Calu3 (cell line): ENCODE results near the gene OR7G1. TPM values are rescaled to one million over a fixed set of nuclear protein-coding genes. Genes with fewer than 3 reads are reported as not detected.
A peak's percentile ranks its signal among the peaks of the same experiment; 100 is the strongest.
"Not testable (repeated sequence)": the region's sequence is repeated elsewhere in the genome, so short reads cannot be mapped to it uniquely, and the experiment has no call there.

Experiments used
- BruUV-seq: library from RNA; stranded (reverse); fragments of 400-500 nt; replicated peaks from 2 replicates; lab custom pipeline; 2021; lab: Mats Ljungman, UMichigan
- CTCF ChIA-PET: fragments of 300-600 bp; sonication (Branson Sonifier 250); formaldehyde crosslinking; loops from one replicate; lab custom pipeline; 2022; ENCODE audit warnings: antibody characterized with exemption; lab: Charles Lee
- DNase-seq: peaks from one replicate; pipeline ENCODE4 v3.0.0; 2022
- H3K27ac Mint-ChIP-seq: one replicate; pipeline ENCODE4 v1.8.0; 2022; ENCODE audit warnings: mixed read lengths; ENCODE audit not compliant: unreplicated experiment
- H3K27me3 Mint-ChIP-seq: one replicate; pipeline ENCODE4 v1.8.0; 2022; ENCODE audit warnings: mixed read lengths; ENCODE audit not compliant: unreplicated experiment
- H3K36me3 Mint-ChIP-seq: one replicate; pipeline ENCODE4 v1.8.0; 2022; ENCODE audit warnings: mild to moderate bottlenecking, moderate library complexity, mixed read lengths; ENCODE audit not compliant: insufficient read depth, unreplicated experiment
- H3K4me1 Mint-ChIP-seq: one replicate; pipeline ENCODE4 v1.8.0; 2022; ENCODE audit warnings: mild to moderate bottlenecking, low read depth, mixed read lengths; ENCODE audit not compliant: unreplicated experiment
- H3K4me3 Mint-ChIP-seq: one replicate; pipeline ENCODE4 v1.8.0; 2022; ENCODE audit warnings: mild to moderate bottlenecking, low read depth, moderate library complexity, mixed read lengths; ENCODE audit not compliant: unreplicated experiment
- H3K9me3 Mint-ChIP-seq: one replicate; pipeline ENCODE4 v1.8.0; 2022; ENCODE audit warnings: low read depth, mixed read lengths; ENCODE audit not compliant: unreplicated experiment
- intact Hi-C: fragments of 100-400 bp; cut with micrococcal nuclease; formaldehyde crosslinking; loops from one replicate; pipeline ENCODE4 v1.10.0; 2022; ENCODE audit not compliant: unreplicated experiment
- total RNA-seq: library from RNA; stranded (reverse); gene quantifications from 2 replicates; pipeline ENCODE4 v1.2.3, GENCODE V29; 2022
- TF ChIP-seq, protein P1 (sequence below): fragments of 200-600 bp; IDR thresholded peaks from one replicate; pipeline ENCODE4 v1.8.0; 2022; ENCODE audit warnings: antibody characterized with exemption; ENCODE audit not compliant: unreplicated experiment

OR7G1 gene
- total RNA-seq, 1 experiment from 2014 or later, result not detected

DNA sequence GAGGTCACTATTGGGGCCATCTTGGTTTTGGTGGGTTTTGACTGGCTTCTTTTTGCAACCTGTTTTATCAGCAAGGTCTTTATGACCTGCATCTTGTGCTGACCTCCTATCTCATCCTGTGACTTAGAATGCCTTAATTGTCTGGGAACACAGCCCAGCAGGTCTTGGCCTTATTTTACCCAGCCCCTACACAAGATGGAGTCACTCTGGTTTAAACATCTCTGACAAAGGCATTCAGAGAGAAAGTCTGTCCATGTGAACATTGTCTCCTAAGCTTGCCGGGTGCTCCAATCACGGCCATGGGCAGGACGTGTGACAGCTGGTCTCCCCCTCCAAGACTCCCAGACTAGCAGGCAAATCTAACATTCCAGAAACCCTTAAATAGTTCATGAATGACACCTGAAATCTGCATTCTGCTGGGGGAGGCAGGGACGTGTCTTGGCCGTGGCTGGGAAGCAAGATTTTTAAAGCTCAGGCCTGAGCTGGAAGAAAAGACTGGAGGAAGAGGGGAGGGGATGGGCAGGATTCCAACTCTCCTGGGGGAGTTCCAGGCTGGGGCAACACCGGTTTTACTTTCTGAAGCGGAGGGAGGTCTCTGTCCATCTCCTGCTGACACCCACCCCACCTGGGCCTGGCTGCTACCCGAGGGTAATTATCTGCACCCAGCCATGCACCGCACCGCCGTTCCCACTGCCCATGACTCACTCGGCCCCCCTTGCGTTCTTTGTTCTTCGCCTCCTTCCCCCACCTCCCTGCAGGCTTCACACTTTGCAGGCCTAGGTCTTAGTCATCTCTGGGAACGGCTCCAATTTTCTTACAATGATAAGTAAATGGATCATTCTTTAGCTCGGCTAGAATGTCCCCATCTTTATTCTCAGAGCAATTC, 40.3 kb downstream of the OR7G1 start:
- intact Hi-C loops, result loop anchor here (2.0 to 10.0 kb wide), 2 partner anchors 25 to 61 kb away; partner anchors contain the start of gene MUC16
- H3K27me3 Mint-ChIP-seq, result no peaks in the 10 kb centered on the region

DNA sequence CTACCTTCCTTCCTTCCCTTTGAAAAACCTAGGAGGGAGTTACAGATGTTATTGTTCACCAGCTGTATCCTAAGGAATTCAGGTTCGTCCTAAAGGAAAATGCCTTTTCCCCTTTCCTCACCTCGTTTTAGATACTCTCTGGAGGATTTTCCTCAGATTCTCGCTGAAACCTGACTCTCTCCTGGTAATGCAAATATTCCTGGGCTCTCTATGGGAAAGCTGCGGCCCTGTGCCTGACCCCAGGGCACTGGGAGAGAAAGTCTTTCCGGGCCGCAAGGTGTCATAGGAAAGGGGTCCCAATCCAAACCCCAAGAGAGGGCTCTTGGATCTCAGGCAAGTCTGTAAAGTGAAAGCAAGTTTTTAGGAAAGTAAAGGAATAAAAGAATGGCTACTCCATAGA, 41.8 kb downstream of the OR7G1 start:
- no peak overlapping the region for H3K27ac Mint-ChIP-seq
- no peak overlapping the region for H3K4me3 Mint-ChIP-seq
- intact Hi-C loops, result loop anchor here (2.0 to 10.0 kb wide), 2 partner anchors 23 to 59 kb away; partner anchors contain the start of gene MUC16

More for the DNA sequence above, 40.3 kb downstream of the OR7G1 start:
- no peaks in the 10 kb centered on the region for H3K9me3 Mint-ChIP-seq
- no TSS peak for BruUV-seq
- CTCF ChIA-PET, result interaction anchor here (1.0 to 1.6 kb wide), 4 partner anchors 20 to 496 kb away, joined by 3 to 11 read pairs (median 4); no protein-coding TSS in a partner anchor
- DNase-seq, result peak; percentile 91
- H3K4me3 Mint-ChIP-seq, result no peak overlapping the region
- peaks cover 13% of the 10 kb centered on the region for H3K36me3 Mint-ChIP-seq
- TF ChIP-seq, protein P1, sequence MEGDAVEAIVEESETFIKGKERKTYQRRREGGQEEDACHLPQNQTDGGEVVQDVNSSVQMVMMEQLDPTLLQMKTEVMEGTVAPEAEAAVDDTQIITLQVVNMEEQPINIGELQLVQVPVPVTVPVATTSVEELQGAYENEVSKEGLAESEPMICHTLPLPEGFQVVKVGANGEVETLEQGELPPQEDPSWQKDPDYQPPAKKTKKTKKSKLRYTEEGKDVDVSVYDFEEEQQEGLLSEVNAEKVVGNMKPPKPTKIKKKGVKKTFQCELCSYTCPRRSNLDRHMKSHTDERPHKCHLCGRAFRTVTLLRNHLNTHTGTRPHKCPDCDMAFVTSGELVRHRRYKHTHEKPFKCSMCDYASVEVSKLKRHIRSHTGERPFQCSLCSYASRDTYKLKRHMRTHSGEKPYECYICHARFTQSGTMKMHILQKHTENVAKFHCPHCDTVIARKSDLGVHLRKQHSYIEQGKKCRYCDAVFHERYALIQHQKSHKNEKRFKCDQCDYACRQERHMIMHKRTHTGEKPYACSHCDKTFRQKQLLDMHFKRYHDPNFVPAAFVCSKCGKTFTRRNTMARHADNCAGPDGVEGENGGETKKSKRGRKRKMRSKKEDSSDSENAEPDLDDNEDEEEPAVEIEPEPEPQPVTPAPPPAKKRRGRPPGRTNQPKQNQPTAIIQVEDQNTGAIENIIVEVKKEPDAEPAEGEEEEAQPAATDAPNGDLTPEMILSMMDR, result no peak
- H3K27ac Mint-ChIP-seq, result peak overlapping the region; percentile 86
- H3K4me1 Mint-ChIP-seq, result peaks cover 12% of the 10 kb centered on the region

DNA sequence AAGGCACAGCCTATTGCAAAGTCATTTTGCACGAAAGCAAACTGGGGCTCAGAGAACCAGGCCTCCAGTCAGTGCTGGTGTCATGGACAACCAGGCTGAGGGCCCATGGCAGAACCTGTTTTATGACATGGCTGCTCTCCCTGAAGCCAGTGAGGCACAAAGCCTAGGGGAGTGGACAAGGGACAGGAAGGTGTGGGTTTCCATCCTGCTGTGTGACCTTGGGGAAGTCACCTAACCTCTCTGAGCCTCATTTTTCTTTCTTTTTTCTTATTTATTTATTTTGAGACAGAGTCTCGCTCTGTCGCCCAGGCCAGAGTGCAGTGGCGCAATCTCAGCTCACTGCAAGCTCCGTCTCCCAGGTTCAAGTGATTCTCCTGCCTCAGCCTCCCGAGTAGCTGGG, 43.8 kb downstream of the OR7G1 start:
- H3K27ac Mint-ChIP-seq, H3K9me3 Mint-ChIP-seq, BruUV-seq, H3K4me3 Mint-ChIP-seq, H3K27me3 Mint-ChIP-seq, CTCF ChIA-PET, DNase-seq: not testable (repeated sequence)
- intact Hi-C loops, result loop anchor here (10.0 kb wide), 1 partner anchor 57 kb away; the partner anchor contains the start of gene MUC16
- Mint-ChIP-seq H3K4me1 (peaks cover 12% of the 10 kb centered on the region), H3K36me3 (peaks cover 13% of the 10 kb centered on the region)

More for the DNA sequence above, 41.8 kb downstream of the OR7G1 start:
- BruUV-seq, result no TSS peak
- DNase-seq, result no peak
- TF ChIP-seq, protein P1, result no peak
- CTCF ChIA-PET, result interaction anchor here (0.6 kb wide), 1 partner anchor 81 kb away, joined by 3 read pairs; no protein-coding TSS in a partner anchor
- H3K9me3 Mint-ChIP-seq, result no peaks in the 10 kb centered on the region
- H3K4me1 Mint-ChIP-seq, result peaks cover 12% of the 10 kb centered on the region
- no peaks in the 10 kb centered on the region for H3K27me3 Mint-ChIP-seq
- H3K36me3 Mint-ChIP-seq, result peaks cover 13% of the 10 kb centered on the region

DNA sequence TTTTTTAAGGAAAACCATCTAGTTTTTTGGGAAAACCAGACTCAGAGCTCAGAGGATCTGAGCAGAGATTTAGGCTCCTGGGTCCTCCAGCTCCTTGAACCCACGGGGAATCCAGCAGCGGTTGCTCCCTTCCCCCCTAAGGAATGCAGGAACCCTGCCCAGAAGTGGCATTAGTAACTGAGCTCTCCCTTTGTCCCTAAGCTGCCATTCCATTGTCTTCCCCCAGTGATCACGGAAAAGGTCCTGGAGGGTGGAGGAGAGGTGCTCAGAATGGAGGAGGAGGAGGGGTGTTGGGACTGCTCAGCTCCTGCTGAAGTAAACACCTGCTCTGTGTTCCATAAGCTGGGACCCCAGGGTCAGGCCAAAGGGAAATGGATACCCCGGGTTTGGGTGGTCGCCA, 45.5 kb downstream of the OR7G1 start:
- H3K27me3 Mint-ChIP-seq, result no peaks in the 10 kb centered on the region
- CTCF ChIA-PET, result no interaction called here
- intact Hi-C loops, result loop anchor here (10.0 kb wide), 1 partner anchor 55 kb away; the partner anchor contains the start of gene MUC16
- no peak overlapping the region for H3K27ac Mint-ChIP-seq
- H3K4me1 Mint-ChIP-seq, result peaks cover 2% of the 10 kb centered on the region
- BruUV-seq, result no TSS peak
- peaks cover 6% of the 10 kb centered on the region for H3K36me3 Mint-ChIP-seq
- H3K4me3 Mint-ChIP-seq, result no peak overlapping the region
- TF ChIP-seq, protein P1, result no peak
- no peak for DNase-seq
- no peaks in the 10 kb centered on the region for H3K9me3 Mint-ChIP-seq
